ENCODE data around the gene ANTKMT.
"Not testable (repeated sequence)": the region's sequence is repeated elsewhere in the genome, so short reads cannot be mapped to it uniquely, and the experiment has no call there.

ANTKMT gene

GRCh38 chr16:681746-682427, 39.1 kb upstream of the ANTKMT start:
- DNase-seq, result no peak

GRCh38 chr16:682493-683395, 38.2 kb upstream of the ANTKMT start:
- no peak for DNase-seq

GRCh38 chr16:683396-684070, 37.4 kb upstream of the ANTKMT start:
- DNase-seq, result no peak

- DNase-seq, result peak; percentile 97
Observed at GRCh38 chr16:684071-684794, 36.7 kb upstream of the ANTKMT start, which contains the start of gene JMJD8. Gene JMJD8 (minus strand): TSS chr16:684334. CDS start chr16:684319, 15 bp downstream.

- no peak for DNase-seq
Observed at GRCh38 chr16:684961-685696, 35.8 kb upstream of the ANTKMT start.

GRCh38 chr16:685967-686366, 35.0 kb upstream of the ANTKMT start:
- DNase-seq, result no peak

GRCh38 chr16:686459-687260, 34.3 kb upstream of the ANTKMT start:
- DNase-seq, result no peak

- DNase-seq, result no peak
Observed at GRCh38 chr16:687499-687898, 33.4 kb upstream of the ANTKMT start.

GRCh38 chr16:689175-689897, 31.6 kb upstream of the ANTKMT start:
- DNase-seq, result no peak

GRCh38 chr16:691242-691641, 29.7 kb upstream of the ANTKMT start:
- DNase-seq, result not testable (repeated sequence)

GRCh38 chr16:692356-693108, 28.4 kb upstream of the ANTKMT start:
- DNase-seq, result no peak

GRCh38 chr16:693364-693763, 27.6 kb upstream of the ANTKMT start:
- no peak for DNase-seq

- no peak for DNase-seq
Observed at GRCh38 chr16:693766-694165, 27.2 kb upstream of the ANTKMT start.

- no peak for DNase-seq
Observed at GRCh38 chr16:694187-694862, 26.6 kb upstream of the ANTKMT start.

- no peak for DNase-seq
Observed at GRCh38 chr16:694863-695354, 26.0 kb upstream of the ANTKMT start.

GRCh38 chr16:695355-696089, 25.4 kb upstream of the ANTKMT start:
- peak; percentile 17 for DNase-seq

- no peak for DNase-seq
Observed at GRCh38 chr16:698911-699671, 21.9 kb upstream of the ANTKMT start.

All from NCI-H1436 (cell line).